SK-N-SH (cell line): ENCODE measurements around the gene DAGLA. TPM values are rescaled to one million over a fixed set of nuclear protein-coding genes. Genes with fewer than 3 reads are reported as not detected.

ENCODE experiments used
- CTCF ChIA-PET: fragments of 300-600, 350-600 bp; formaldehyde crosslinking; extraction: SDS; loops from one replicate; lab custom pipeline; 2021; lab: Yijun Ruan, JAX
- POLR2A ChIA-PET: fragments of 350-600 bp; sonication (Branson Sonifier 250); formaldehyde crosslinking; extraction: SDS; loops from one replicate; lab custom pipeline; 2020; ENCODE audit warnings: antibody characterized with exemption, inconsistent platforms; lab: Yijun Ruan, JAX
- DNase-seq: peaks from one replicate; pipeline ENCODE4 v3.0.0; 2012
- H2AFZ ChIP-seq: fragments of 200-600 bp; sonication (generic); 2 replicates; pipeline ENCODE4 v1.8.1; 2016; ENCODE audit warnings: antibody characterized with exemption, mild to moderate bottlenecking, low read depth
- H3F3A ChIP-seq: fragments of 200-600 bp; sonication (generic); replicated peaks from 2 replicates; pipeline ENCODE3; 2016; ENCODE audit warnings: antibody characterized with exemption, mild to moderate bottlenecking; ENCODE audit not compliant: insufficient read depth
- H3K27ac ChIP-seq, 2 experiments: fragments of 200-500 bp in 1 of 2; fragments of 200-600 bp in 1 of 2; sonication (Bioruptor generic) in 1 of 2; sonication (generic), shearing (Covaris generic) in 1 of 2; 2 replicates each; pipeline versions ENCODE4 v1.5.1 to v1.6.1; 2014 to 2016; ENCODE audit warnings: low read depth in 2 of 2, inconsistent platforms in 1 of 2, low read length in 1 of 2, mild to moderate bottlenecking in 1 of 2, mixed read lengths in 1 of 2
- H3K27me3 ChIP-seq: fragments of 200-600 bp; sonication (generic), shearing (Covaris generic); 2 replicates; pipeline ENCODE4 v1.6.1; 2016; ENCODE audit warnings: mixed run types; ENCODE audit not compliant: insufficient read depth
- H3K36me3 ChIP-seq, 2 experiments: fragments of 200-500 bp in 1 of 2; fragments of 200-600 bp in 1 of 2; sonication (Bioruptor generic) in 1 of 2; sonication (generic) in 1 of 2; replicated peaks in 1 of 2; 2 replicates each; pipeline versions ENCODE3 to v1.5.1; 2014 to 2016; ENCODE audit warnings: low read length in 1 of 2, mild to moderate bottlenecking in 1 of 2; ENCODE audit not compliant: insufficient read depth in 2 of 2, control insufficient read depth in 1 of 2
- H3K4me1 ChIP-seq, 2 experiments: fragments of 200-500 bp in 1 of 2; fragments of 200-600 bp in 1 of 2; sonication (Bioruptor generic) in 1 of 2; sonication (generic), shearing (Covaris generic) in 1 of 2; 2 replicates each; pipeline versions ENCODE4 v1.5.1 to v1.6.1; 2014 to 2016; ENCODE audit warnings: low read depth in 1 of 2, low read length in 1 of 2, mixed run types in 1 of 2; ENCODE audit not compliant: insufficient read depth in 2 of 2, control insufficient read depth in 1 of 2
- H3K4me2 ChIP-seq: fragments of 200-600 bp; sonication (generic), shearing (Covaris generic); 2 replicates; pipeline ENCODE4 v1.6.1; 2017; ENCODE audit warnings: mixed run types
- H3K4me3 ChIP-seq, 2 experiments: fragments of 200-500 bp in 1 of 2; fragments of 200-600 bp in 1 of 2; sonication (Bioruptor generic) in 1 of 2; sonication (generic), shearing (Covaris generic) in 1 of 2; 2 replicates each; pipeline versions ENCODE4 v1.5.1 to v1.8.1; 2014 to 2016; ENCODE audit warnings: low read depth in 2 of 2, inconsistent platforms in 1 of 2, low read length in 1 of 2, mild to moderate bottlenecking in 1 of 2, mixed read lengths in 1 of 2, moderate library complexity in 1 of 2
- H3K79me2 ChIP-seq: fragments of 200-600 bp; sonication (generic); 2 replicates; pipeline ENCODE4 v1.8.1; 2017; ENCODE audit warnings: mild to moderate bottlenecking; ENCODE audit not compliant: insufficient read depth
- H3K9ac ChIP-seq: fragments of 200-600 bp; sonication (generic); 2 replicates; pipeline ENCODE4 v1.6.1; 2017; ENCODE audit warnings: mixed run types
- H3K9me2 ChIP-seq: fragments of 200-600 bp; sonication (generic); 2 replicates; pipeline ENCODE4 v1.6.1; 2017; ENCODE audit warnings: mixed run types
- H3K9me3 ChIP-seq: fragments of 200-600 bp; sonication (generic); 2 replicates; pipeline ENCODE4 v1.6.1; 2017; ENCODE audit warnings: mixed run types, mild to moderate bottlenecking, moderate library complexity
- H4K20me1 ChIP-seq: fragments of 200-600 bp; sonication (generic); 2 replicates; pipeline ENCODE4 v1.6.1; 2017; ENCODE audit warnings: mild to moderate bottlenecking, mixed run types; ENCODE audit not compliant: insufficient read depth
- CHD2 ChIP-seq: fragments of 150-350 bp; IDR thresholded peaks from 2 replicates; pipeline ENCODE4 v1.6.1; 2018; ENCODE audit warnings: low read length; ENCODE audit not compliant: partially characterized antibody
- EP300 ChIP-seq, 2 experiments: IDR thresholded peaks; 2 replicates each; pipeline versions ENCODE4 v1.4.0 to v1.6.1; 2012; ENCODE audit warnings: borderline replicate concordance in 1 of 2, low read depth in 1 of 2, low read length in 1 of 2
- EZH2phosphoT487 ChIP-seq: fragments of 200-600 bp; sonication (generic); IDR thresholded peaks from 2 replicates; pipeline ENCODE4 v1.6.1; 2017; ENCODE audit warnings: low read depth, mixed run types, mild to moderate bottlenecking, antibody characterized with exemption, moderate library complexity, borderline replicate concordance
- GABPA ChIP-seq: IDR thresholded peaks from 2 replicates; pipeline ENCODE4 v1.4.0; 2012; ENCODE audit warnings: low read depth, mild to moderate bottlenecking
- MEF2A ChIP-seq: IDR thresholded peaks from 2 replicates; pipeline ENCODE4 v1.4.0; 2012; ENCODE audit warnings: low read depth, borderline replicate concordance
- NFIC ChIP-seq: IDR thresholded peaks from 2 replicates; pipeline ENCODE4 v1.4.0; 2012; ENCODE audit warnings: borderline replicate concordance
- POLR2AphosphoS5 ChIP-seq: IDR thresholded peaks from 2 replicates; pipeline ENCODE4 v1.6.1; 2012; ENCODE audit warnings: low read depth, low read length
- RFX5 ChIP-seq: IDR thresholded peaks from 2 replicates; pipeline ENCODE4 v1.6.1; 2012; ENCODE audit warnings: mild to moderate bottlenecking, improper control_type of control experiment, low read length
- RXRA ChIP-seq: IDR thresholded peaks from 2 replicates; pipeline ENCODE4 v1.4.0; 2012; ENCODE audit warnings: low read depth, mild to moderate bottlenecking, borderline replicate concordance
- TAF1 ChIP-seq: IDR thresholded peaks from 2 replicates; pipeline ENCODE4 v1.6.1; 2012; ENCODE audit warnings: low read depth, mild to moderate bottlenecking, low read length, moderate library complexity, borderline replicate concordance
- WGBS: methylation state at CpG from one replicate; pipeline ENCODE4 v1.1.6; 2017; ENCODE audit warnings: low lambda C conversion rate; 5-methylcytosine and 5-hydroxymethylcytosine counted together
- polyA plus RNA-seq, 3 experiments: library from polyadenylated mRNA; depleted of rRNA; stranded (reverse); fragments of >200 nt; gene quantifications; 2 replicates each; pipeline ENCODE4 v1.2.3, GENCODE V29; 2012
- TF ChIP-seq, protein P1 (sequence below): fragments of 200-600 bp; sonication (generic); IDR thresholded peaks from 2 replicates; pipeline ENCODE4 v1.6.1; 2017; ENCODE audit warnings: antibody characterized with exemption, mild to moderate bottlenecking, moderate library complexity
- TF ChIP-seq, protein P2 (sequence below): IDR thresholded peaks from 2 replicates; pipeline ENCODE4; 2012
- TF ChIP-seq, protein P3 (sequence below): fragments of 150-350 bp; IDR thresholded peaks from 2 replicates; pipeline ENCODE4 v1.6.1; 2017; ENCODE audit warnings: antibody characterized with exemption, low read length, low read depth, borderline replicate concordance
- TF ChIP-seq, protein P4 (sequence below): fragments of 150-350 bp; IDR thresholded peaks from 2 replicates; pipeline ENCODE4 v1.6.1; 2016; ENCODE audit warnings: mild to moderate bottlenecking, low read depth, low read length
- TF ChIP-seq, protein P5 (sequence below): IDR thresholded peaks from 2 replicates; pipeline ENCODE4 v1.4.0; 2012; ENCODE audit warnings: low read depth, borderline replicate concordance
- TF ChIP-seq, protein P6 (sequence below): IDR thresholded peaks from 2 replicates; pipeline ENCODE4 v1.4.0; 2012; ENCODE audit warnings: low read depth, borderline replicate concordance

The DAGLA gene
- polyA plus RNA-seq, 1 of the 3 experiments (the other 2 are of a cell fraction), result 3.3 TPM

DNA sequence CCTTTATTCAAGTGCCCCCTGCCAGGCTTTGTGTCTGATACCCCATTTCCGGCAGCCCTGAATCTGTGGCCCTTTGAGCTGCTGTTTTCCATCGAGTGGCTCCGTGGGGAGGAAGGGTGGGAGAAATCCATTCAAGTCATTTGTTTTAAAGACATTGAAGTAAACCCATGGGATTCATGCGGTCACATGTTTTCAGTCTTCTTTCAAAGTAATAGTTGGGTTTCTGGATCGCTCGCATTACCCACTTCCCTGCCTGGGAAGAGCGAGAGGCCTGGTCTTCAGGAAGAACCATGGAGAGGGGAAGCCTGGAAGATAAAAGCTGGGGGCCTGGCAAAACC lies 14.4 kb downstream of the DAGLA start:
- Histone ChIP-seq H3K79me2 (no peaks in the 10 kb centered on the region), H3K27ac (no peak overlapping the region; a peak in 1 of 4 replicates), H4K20me1 (0 out of 2 replicates have a peak, but pooled peaks cover 3% of the 10 kb centered on the region), H2AFZ (no peak overlapping the region), H3K4me1 (peaks cover 10 to 53% of the 10 kb centered on the region in 2 experiments; a peak in 3 of 4 replicates), H3K36me3 (no peaks in the 10 kb centered on the region), H3K4me3 (no peak overlapping the region), H3K9me2 (no peaks in the 10 kb centered on the region), H3K9me3 (no peaks in the 10 kb centered on the region), H3F3A (no peaks in the 10 kb centered on the region), H3K4me2 (no peak overlapping the region), H3K9ac (no peak overlapping the region), H3K27me3 (no peaks in the 10 kb centered on the region)
- CTCF ChIA-PET, result interaction anchor here (0.6 to 2.0 kb wide), 9 partner anchors 11 to 259 kb away, joined by 3 to 11 read pairs (median 4); partner anchors contain the start of gene DAGLA
- TF ChIP-seq, protein P1, sequence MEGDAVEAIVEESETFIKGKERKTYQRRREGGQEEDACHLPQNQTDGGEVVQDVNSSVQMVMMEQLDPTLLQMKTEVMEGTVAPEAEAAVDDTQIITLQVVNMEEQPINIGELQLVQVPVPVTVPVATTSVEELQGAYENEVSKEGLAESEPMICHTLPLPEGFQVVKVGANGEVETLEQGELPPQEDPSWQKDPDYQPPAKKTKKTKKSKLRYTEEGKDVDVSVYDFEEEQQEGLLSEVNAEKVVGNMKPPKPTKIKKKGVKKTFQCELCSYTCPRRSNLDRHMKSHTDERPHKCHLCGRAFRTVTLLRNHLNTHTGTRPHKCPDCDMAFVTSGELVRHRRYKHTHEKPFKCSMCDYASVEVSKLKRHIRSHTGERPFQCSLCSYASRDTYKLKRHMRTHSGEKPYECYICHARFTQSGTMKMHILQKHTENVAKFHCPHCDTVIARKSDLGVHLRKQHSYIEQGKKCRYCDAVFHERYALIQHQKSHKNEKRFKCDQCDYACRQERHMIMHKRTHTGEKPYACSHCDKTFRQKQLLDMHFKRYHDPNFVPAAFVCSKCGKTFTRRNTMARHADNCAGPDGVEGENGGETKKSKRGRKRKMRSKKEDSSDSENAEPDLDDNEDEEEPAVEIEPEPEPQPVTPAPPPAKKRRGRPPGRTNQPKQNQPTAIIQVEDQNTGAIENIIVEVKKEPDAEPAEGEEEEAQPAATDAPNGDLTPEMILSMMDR, result no peak
- no peak for TF ChIP-seq EZH2phosphoT487
- TF ChIP-seq CHD2, result no peak
- TF ChIP-seq MEF2A, result no peak
- TF ChIP-seq, protein P2, sequence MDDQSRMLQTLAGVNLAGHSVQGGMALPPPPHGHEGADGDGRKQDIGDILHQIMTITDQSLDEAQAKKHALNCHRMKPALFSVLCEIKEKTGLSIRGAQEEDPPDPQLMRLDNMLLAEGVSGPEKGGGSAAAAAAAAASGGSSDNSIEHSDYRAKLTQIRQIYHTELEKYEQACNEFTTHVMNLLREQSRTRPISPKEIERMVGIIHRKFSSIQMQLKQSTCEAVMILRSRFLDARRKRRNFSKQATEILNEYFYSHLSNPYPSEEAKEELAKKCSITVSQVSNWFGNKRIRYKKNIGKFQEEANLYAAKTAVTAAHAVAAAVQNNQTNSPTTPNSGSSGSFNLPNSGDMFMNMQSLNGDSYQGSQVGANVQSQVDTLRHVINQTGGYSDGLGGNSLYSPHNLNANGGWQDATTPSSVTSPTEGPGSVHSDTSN, result no peak
- TF ChIP-seq, protein P3, sequence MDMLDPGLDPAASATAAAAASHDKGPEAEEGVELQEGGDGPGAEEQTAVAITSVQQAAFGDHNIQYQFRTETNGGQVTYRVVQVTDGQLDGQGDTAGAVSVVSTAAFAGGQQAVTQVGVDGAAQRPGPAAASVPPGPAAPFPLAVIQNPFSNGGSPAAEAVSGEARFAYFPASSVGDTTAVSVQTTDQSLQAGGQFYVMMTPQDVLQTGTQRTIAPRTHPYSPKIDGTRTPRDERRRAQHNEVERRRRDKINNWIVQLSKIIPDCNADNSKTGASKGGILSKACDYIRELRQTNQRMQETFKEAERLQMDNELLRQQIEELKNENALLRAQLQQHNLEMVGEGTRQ, result no peak
- TF ChIP-seq, protein P4, sequence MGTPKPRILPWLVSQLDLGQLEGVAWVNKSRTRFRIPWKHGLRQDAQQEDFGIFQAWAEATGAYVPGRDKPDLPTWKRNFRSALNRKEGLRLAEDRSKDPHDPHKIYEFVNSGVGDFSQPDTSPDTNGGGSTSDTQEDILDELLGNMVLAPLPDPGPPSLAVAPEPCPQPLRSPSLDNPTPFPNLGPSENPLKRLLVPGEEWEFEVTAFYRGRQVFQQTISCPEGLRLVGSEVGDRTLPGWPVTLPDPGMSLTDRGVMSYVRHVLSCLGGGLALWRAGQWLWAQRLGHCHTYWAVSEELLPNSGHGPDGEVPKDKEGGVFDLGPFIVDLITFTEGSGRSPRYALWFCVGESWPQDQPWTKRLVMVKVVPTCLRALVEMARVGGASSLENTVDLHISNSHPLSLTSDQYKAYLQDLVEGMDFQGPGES, result no peak
- TF ChIP-seq, protein P5, sequence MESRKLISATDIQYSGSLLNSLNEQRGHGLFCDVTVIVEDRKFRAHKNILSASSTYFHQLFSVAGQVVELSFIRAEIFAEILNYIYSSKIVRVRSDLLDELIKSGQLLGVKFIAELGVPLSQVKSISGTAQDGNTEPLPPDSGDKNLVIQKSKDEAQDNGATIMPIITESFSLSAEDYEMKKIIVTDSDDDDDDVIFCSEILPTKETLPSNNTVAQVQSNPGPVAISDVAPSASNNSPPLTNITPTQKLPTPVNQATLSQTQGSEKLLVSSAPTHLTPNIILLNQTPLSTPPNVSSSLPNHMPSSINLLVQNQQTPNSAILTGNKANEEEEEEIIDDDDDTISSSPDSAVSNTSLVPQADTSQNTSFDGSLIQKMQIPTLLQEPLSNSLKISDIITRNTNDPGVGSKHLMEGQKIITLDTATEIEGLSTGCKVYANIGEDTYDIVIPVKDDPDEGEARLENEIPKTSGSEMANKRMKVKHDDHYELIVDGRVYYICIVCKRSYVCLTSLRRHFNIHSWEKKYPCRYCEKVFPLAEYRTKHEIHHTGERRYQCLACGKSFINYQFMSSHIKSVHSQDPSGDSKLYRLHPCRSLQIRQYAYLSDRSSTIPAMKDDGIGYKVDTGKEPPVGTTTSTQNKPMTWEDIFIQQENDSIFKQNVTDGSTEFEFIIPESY, result no peak
- no peak for TF ChIP-seq POLR2AphosphoS5
- TF ChIP-seq, protein P6, sequence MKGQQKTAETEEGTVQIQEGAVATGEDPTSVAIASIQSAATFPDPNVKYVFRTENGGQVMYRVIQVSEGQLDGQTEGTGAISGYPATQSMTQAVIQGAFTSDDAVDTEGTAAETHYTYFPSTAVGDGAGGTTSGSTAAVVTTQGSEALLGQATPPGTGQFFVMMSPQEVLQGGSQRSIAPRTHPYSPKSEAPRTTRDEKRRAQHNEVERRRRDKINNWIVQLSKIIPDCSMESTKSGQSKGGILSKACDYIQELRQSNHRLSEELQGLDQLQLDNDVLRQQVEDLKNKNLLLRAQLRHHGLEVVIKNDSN, result no peak
- no peak for TF ChIP-seq NFIC
- no peak for TF ChIP-seq GABPA
- TF ChIP-seq TAF1, result no peak
- TF ChIP-seq EP300 (IDR thresholded peaks at IDR 0.05; ENCODE audit: borderline replicate concordance in 1 of 2, low read depth in 1 of 2, low read length in 1 of 2), result no peak
- TF ChIP-seq RFX5, result no peak
- TF ChIP-seq RXRA, result no peak
- 99% methylated on average over 7 of the region's 7 CpGs for WGBS
- POLR2A ChIA-PET, result no interaction called here
- no peak for DNase-seq
